H1 (cell line): ENCODE results near the gene ANXA4. TPM values are rescaled to one million over a fixed set of nuclear protein-coding genes. Genes with fewer than 3 reads are reported as not detected.
A peak's percentile ranks its signal among the peaks of the same experiment; 100 is the strongest.

ENCODE experiments used
- CTCF ChIA-PET: fragments of 300-600 bp; sonication (Branson Sonifier 250); formaldehyde crosslinking; loops from one replicate; lab custom pipeline; 2021; ENCODE audit not compliant: partially characterized antibody; lab: Charles Lee
- POLR2A ChIA-PET: fragments of 300-600 bp; sonication (Branson Sonifier 250); formaldehyde crosslinking; loops from one replicate; lab custom pipeline; 2021; ENCODE audit warnings: inconsistent platforms; ENCODE audit not compliant: partially characterized antibody; lab: Charles Lee
- DNase-seq, 2 experiments: peaks; one replicate each; pipeline versions ENCODE4 v3.0.0 to v3.0.0-alpha.2; 2010 to 2022; ENCODE audit warnings: low spot score in 2 of 2, low read depth in 1 of 2, mixed read lengths in 1 of 2
- FAIRE-seq: peaks from 2 replicates; lab custom pipeline; 2011; peaks lifted over from hg19 to GRCh38; lab: Jason Lieb, UNC
- H2AFZ ChIP-seq: 2 replicates; pipeline ENCODE4 v1.8.1; 2012; ENCODE audit warnings: low read length, inconsistent platforms
- H2AK5ac ChIP-seq: 2 replicates; pipeline ENCODE4 v1.6.1; 2013; ENCODE audit warnings: low read depth, low read length
- H2BK120ac ChIP-seq: replicated peaks from 2 replicates; pipeline ENCODE3; 2013; ENCODE audit warnings: low read depth, low read length, inconsistent platforms
- H2BK12ac ChIP-seq: 2 replicates; pipeline ENCODE4 v1.6.1; 2013; ENCODE audit warnings: low read depth, low read length
- H2BK15ac ChIP-seq: 2 replicates; pipeline ENCODE4 v1.6.1; 2013; ENCODE audit warnings: low read length
- H2BK20ac ChIP-seq: 2 replicates; pipeline ENCODE4 v1.6.1; 2013; ENCODE audit warnings: low read length
- H2BK5ac ChIP-seq: 2 replicates; pipeline ENCODE4 v1.6.1; 2013; ENCODE audit warnings: low read depth, low read length
- H3K14ac ChIP-seq: 2 replicates; pipeline ENCODE4 v1.6.1; 2013; ENCODE audit warnings: inconsistent platforms; ENCODE audit not compliant: insufficient read length
- H3K18ac ChIP-seq: 2 replicates; pipeline ENCODE4 v1.6.1; 2013; ENCODE audit warnings: low read length; ENCODE audit errors: extremely low read depth
- H3K23ac ChIP-seq: 2 replicates; pipeline ENCODE4 v1.6.1; 2013; ENCODE audit warnings: inconsistent platforms; ENCODE audit not compliant: insufficient read length
- H3K23me2 ChIP-seq: 2 replicates; pipeline ENCODE4 v1.6.1; 2013; ENCODE audit warnings: low read depth, low read length
- H3K27ac ChIP-seq: 2 replicates; pipeline ENCODE4 v1.6.1; 2011; ENCODE audit warnings: low read depth, low read length, inconsistent platforms
- H3K27me3 ChIP-seq, 4 experiments: replicated peaks in 1 of 4; 1 replicate in 1 of 4; 2 replicates in 3 of 4; pipeline versions ENCODE4 v1.6.1 to v1.8.1; 2011 to 2013; ENCODE audit warnings: low read length in 3 of 4, mild to moderate bottlenecking in 3 of 4, inconsistent platforms in 2 of 4, mixed read lengths in 2 of 4, moderate library complexity in 1 of 4; ENCODE audit not compliant: control insufficient read depth in 3 of 4, insufficient read depth in 3 of 4; ENCODE audit errors: extremely low read depth in 1 of 4
- H3K36me3 ChIP-seq, 4 experiments: 2 replicates each; pipeline versions ENCODE4 v1.6.1 to v1.8.1; 2011 to 2013; ENCODE audit warnings: mild to moderate bottlenecking in 4 of 4, low read length in 3 of 4, moderate library complexity in 2 of 4, control low read depth in 1 of 4, inconsistent platforms in 1 of 4; ENCODE audit not compliant: insufficient read depth in 4 of 4, control insufficient read depth in 2 of 4
- H3K4ac ChIP-seq: replicated peaks from 2 replicates; pipeline ENCODE3; 2013; ENCODE audit warnings: low read length, low read depth, mixed read lengths, inconsistent platforms; ENCODE audit not compliant: insufficient read length
- H3K4me1 ChIP-seq, 4 experiments: replicated peaks in 1 of 4; 1 replicate in 1 of 4; 2 replicates in 3 of 4; pipeline versions ENCODE4 v1.6.1 to v1.8.1; 2011 to 2013; ENCODE audit warnings: low read length in 3 of 4, inconsistent platforms in 2 of 4, mixed read lengths in 1 of 4; ENCODE audit not compliant: insufficient read depth in 4 of 4, control insufficient read depth in 3 of 4
- H3K4me2 ChIP-seq, 2 experiments: 2 replicates each; pipeline versions ENCODE4 v1.6.1 to v1.8.1; 2011 to 2013; ENCODE audit warnings: low read depth in 2 of 2, low read length in 2 of 2, control low read depth in 1 of 2, inconsistent platforms in 1 of 2, mild to moderate bottlenecking in 1 of 2; ENCODE audit not compliant: insufficient read depth in 1 of 2
- H3K4me3 ChIP-seq, 4 experiments: fragments of 200-600, 300-600 bp in 1 of 4; sonication (generic), shearing (Covaris generic), sonication (Bioruptor Twin) in 1 of 4; 2 replicates each; pipeline versions ENCODE4 v1.5.1 to v1.8.1; 2011 to 2016; ENCODE audit warnings: low read length in 4 of 4, low read depth in 3 of 4, control low read depth in 2 of 4, inconsistent platforms in 2 of 4, mild to moderate bottlenecking in 2 of 4, mixed read lengths in 1 of 4, moderate library complexity in 1 of 4; ENCODE audit not compliant: insufficient read depth in 2 of 4; ENCODE audit errors: extremely low read depth in 1 of 4
- H3K56ac ChIP-seq: replicated peaks from 2 replicates; pipeline ENCODE3; 2013; ENCODE audit warnings: low read depth, mild to moderate bottlenecking, mixed read lengths, low read length, inconsistent platforms; ENCODE audit not compliant: insufficient read length
- H3K79me1 ChIP-seq: 2 replicates; pipeline ENCODE4 v1.6.1; 2013; ENCODE audit warnings: low read depth, low read length, control low read depth
- H3K79me2 ChIP-seq, 2 experiments: 2 replicates each; pipeline versions ENCODE4 v1.6.1 to v1.8.1; 2012 to 2013; ENCODE audit warnings: low read length in 2 of 2, mild to moderate bottlenecking in 2 of 2, inconsistent platforms in 1 of 2; ENCODE audit not compliant: insufficient read depth in 2 of 2, control insufficient read depth in 1 of 2
- H3K9ac ChIP-seq, 4 experiments: replicated peaks in 1 of 4; 1 replicate in 1 of 4; 2 replicates in 3 of 4; pipeline versions ENCODE4 v1.6.1 to v1.8.1; 2011 to 2013; ENCODE audit warnings: low read depth in 3 of 4, low read length in 3 of 4, control low read depth in 2 of 4, mild to moderate bottlenecking in 2 of 4, moderate library complexity in 2 of 4, inconsistent platforms in 1 of 4; ENCODE audit errors: extremely low read depth in 1 of 4
- H3K9me3 ChIP-seq, 2 experiments: 2 replicates each; pipeline versions ENCODE4 v1.6.1 to v1.8.1; 2012 to 2013; ENCODE audit warnings: mild to moderate bottlenecking in 2 of 2, moderate library complexity in 2 of 2, control low read depth in 1 of 2, inconsistent platforms in 1 of 2, low read depth in 1 of 2, low read length in 1 of 2, mixed read lengths in 1 of 2; ENCODE audit not compliant: insufficient read depth in 2 of 2
- H4K20me1 ChIP-seq, 2 experiments: replicated peaks in 1 of 2; 2 replicates each; pipeline versions ENCODE3 to v1.8.1; 2011 to 2013; ENCODE audit warnings: inconsistent platforms in 2 of 2, low read length in 2 of 2, mild to moderate bottlenecking in 1 of 2; ENCODE audit not compliant: insufficient read depth in 2 of 2, control insufficient read depth in 1 of 2
- H4K5ac ChIP-seq: 2 replicates; pipeline ENCODE4 v1.6.1; 2013; ENCODE audit warnings: low read length, low read depth, mixed read lengths, inconsistent platforms; ENCODE audit not compliant: insufficient read length
- H4K8ac ChIP-seq: 2 replicates; pipeline ENCODE4 v1.8.0; 2013; ENCODE audit warnings: mild to moderate bottlenecking, moderate library complexity, low read length, inconsistent platforms; ENCODE audit not compliant: insufficient read depth; ENCODE audit errors: extremely low read depth
- H4K91ac ChIP-seq: replicated peaks from 2 replicates; pipeline ENCODE3; 2013; ENCODE audit warnings: low read length, mixed read lengths, inconsistent platforms; ENCODE audit not compliant: insufficient read length
- BRCA1 ChIP-seq: IDR thresholded peaks from 2 replicates; pipeline ENCODE4 v1.6.1; 2012; ENCODE audit warnings: low read depth, low read length, improper control_type of control experiment
- CHD1 ChIP-seq: IDR thresholded peaks from 2 replicates; pipeline ENCODE4 v1.6.1; 2012; ENCODE audit warnings: low read depth, low read length, improper control_type of control experiment
- CREB1 ChIP-seq: IDR thresholded peaks from 2 replicates; pipeline ENCODE4 v1.6.1; 2012; ENCODE audit warnings: inconsistent platforms
- EZH2 ChIP-seq: fragments of 200-600 bp; sonication (generic); IDR thresholded peaks from 2 replicates; pipeline ENCODE4 v1.7.1; 2012; ENCODE audit warnings: low read depth, mild to moderate bottlenecking, moderate library complexity, low read length, inconsistent platforms; ENCODE audit not compliant: severe bottlenecking
- KDM4A ChIP-seq: IDR thresholded peaks from one replicate; pipeline ENCODE4 v1.7.1; 2012; ENCODE audit warnings: low read depth, mild to moderate bottlenecking, moderate library complexity, low read length, inconsistent platforms; ENCODE audit not compliant: severe bottlenecking
- NANOG ChIP-seq: IDR thresholded peaks from 2 replicates; pipeline ENCODE4 v1.6.1; 2011; ENCODE audit warnings: low read length, low read depth, mild to moderate bottlenecking, inconsistent platforms; ENCODE audit not compliant: insufficient read depth, poor library complexity, severe bottlenecking
- RNF2 ChIP-seq: fragments of 200-900, 300-1000 bp; sonication (generic); IDR thresholded peaks from 2 replicates; pipeline ENCODE4 v1.7.1; 2016; ENCODE audit warnings: borderline replicate concordance, low read depth, mild to moderate bottlenecking, antibody characterized with exemption, low read length; ENCODE audit not compliant: poor library complexity, severe bottlenecking; ENCODE audit errors: missing control alignments
- TAF1 ChIP-seq: IDR thresholded peaks from 2 replicates; pipeline ENCODE4 v1.6.1; 2011; ENCODE audit warnings: mild to moderate bottlenecking, low read depth, low read length
- TAF7 ChIP-seq: optimal IDR thresholded peaks from 2 replicates; pipeline ENCODE3; 2011; ENCODE audit warnings: low read depth, mild to moderate bottlenecking, inconsistent platforms, low read length, moderate library complexity, borderline replicate concordance
- TBP ChIP-seq: IDR thresholded peaks from 2 replicates; pipeline ENCODE4 v1.6.1; 2011; ENCODE audit warnings: low read depth, low read length, improper control_type of control experiment
- YY1 ChIP-seq: IDR thresholded peaks from 2 replicates; pipeline ENCODE4 v1.6.1; 2011; ENCODE audit warnings: low read depth, mild to moderate bottlenecking, low read length
- WGBS, 2 experiments: shearing (Covaris generic) in 1 of 2; methylation state at CpG; one replicate each; pipeline versions ENCODE4 v1.1.6 to v1.1.7; 2013 to 2015; ENCODE audit warnings: low lambda C conversion rate in 2 of 2, mixed read lengths in 2 of 2, inconsistent platforms in 1 of 2, low coverage in 1 of 2, missing lambda C conversion rate in 1 of 2; ENCODE audit not compliant: insufficient replicate concordance in 2 of 2, insufficient coverage in 1 of 2, insufficient read length in 1 of 2; ENCODE audit errors: extremely low coverage in 1 of 2, missing lambda C conversion rate in 1 of 2; 5-methylcytosine and 5-hydroxymethylcytosine counted together
- polyA plus RNA-seq, 7 experiments: library from polyadenylated mRNA; depleted of rRNA in 3 of 7; stranded (reverse) in 5 of 7; unstranded in 2 of 7; fragments of >200 nt in 5 of 7; fragments of 200-250 nt in 2 of 7; gene quantifications; 1 replicate in 5 of 7; 2 replicates in 1 of 7; 4 replicates in 1 of 7; pipeline versions ENCODE4 v1.2.1 to v1.2.3, GENCODE V29; 2011 to 2013; ENCODE audit warnings: missing spikeins in 2 of 7, mixed read lengths in 2 of 7
- total RNA-seq: library from RNA; stranded (reverse); fragmentation: NEBNext Ultra II Directional; extraction: Animal tissue kit (Norgen Biotek cat#: 25700); gene quantifications from 2 replicates; pipeline ENCODE4 v1.2.1, GENCODE V29; 2021

ANXA4 gene
- total and polyA plus RNA-seq, 2 of the 8 experiments (the other 6 are each of a cell fraction or from before 2014, with no cell fraction given): 9.4 to 17.6 TPM

DNA sequence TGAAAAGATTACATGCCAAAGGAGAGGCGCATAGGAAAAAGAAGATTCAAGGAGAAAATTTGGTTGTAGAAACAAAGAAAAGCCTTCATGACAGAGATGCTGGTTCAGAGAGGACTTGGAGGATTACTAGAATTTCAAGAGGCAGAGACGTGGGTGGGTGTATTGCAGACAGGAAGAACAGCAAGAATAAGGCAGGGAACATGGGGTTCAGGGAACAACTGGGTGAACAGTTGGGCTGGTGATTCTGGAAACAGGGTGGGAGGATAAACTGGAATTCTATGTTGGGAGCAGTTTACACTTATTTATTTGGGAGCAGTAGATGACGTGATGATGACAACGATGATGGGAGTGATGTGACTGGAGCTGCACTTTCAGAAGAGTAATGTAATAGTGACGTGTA lies 69.1 kb downstream of the ANXA4 start:
- H3K27me3 ChIP-seq: no peaks in the 10 kb centered on the region
- H4K91ac ChIP-seq: no peak overlapping the region
- H4K5ac ChIP-seq: no peak overlapping the region
- ChIA-PET CTCF (interaction anchor here (0.9 to 22.2 kb wide), 6 partner anchors 8 to 214 kb away, joined by 3 to 319 read pairs (median 5); no protein-coding TSS in a partner anchor), POLR2A (no interaction called here)
- H4K20me1 ChIP-seq: peaks cover 0 to 2% of the 10 kb centered on the region in 2 experiments
- H3K4me1 ChIP-seq: peaks cover 0 to 9% (median 0%) of the 10 kb centered on the region in 4 experiments; a peak in 3 of 7 replicates
- H3K79me1 ChIP-seq: no peaks in the 10 kb centered on the region
- no peaks in the 10 kb centered on the region for H3K79me2 ChIP-seq
- H3K18ac ChIP-seq: no peak overlapping the region
- H3K9me3 ChIP-seq: no peaks in the 10 kb centered on the region
- no peak overlapping the region for H3K4ac ChIP-seq
- no peak overlapping the region for H3K4me3 ChIP-seq
- no peak overlapping the region for H3K4me2 ChIP-seq
- H2BK120ac ChIP-seq: no peak overlapping the region
- H2BK20ac ChIP-seq: no peak overlapping the region
- FAIRE-seq (no peak), DNase-seq (peak in 1 of 2 experiments; percentile 7)
- no peak overlapping the region for H4K8ac ChIP-seq
- no peak overlapping the region for H2BK12ac ChIP-seq
- TF ChIP-seq CHD1 (no peak), EZH2 (no peak), RNF2 (no peak), TAF1 (no peak), TAF7 (no peak), BRCA1 (no peak), NANOG (no peak), YY1 (no peak), CREB1 (no peak), TBP (no peak), KDM4A (no peak)
- H3K23ac ChIP-seq: no peak overlapping the region
- H2AFZ ChIP-seq: no peak overlapping the region
- no peak overlapping the region for H3K14ac ChIP-seq
- no peak overlapping the region for H3K9ac ChIP-seq
- H3K23me2 ChIP-seq: no peaks in the 10 kb centered on the region
- no peak overlapping the region for H3K27ac ChIP-seq
- H2AK5ac ChIP-seq: no peak overlapping the region
- H2BK15ac ChIP-seq: no peak overlapping the region
- no peaks in the 10 kb centered on the region for H3K36me3 ChIP-seq
- WGBS, 2 experiments: 95% methylated on average over 5 of the region's 5 CpGs; no CpG with 5 or more reads in 1 of the 2 experiments
- H3K56ac ChIP-seq: no peak overlapping the region
- H2BK5ac ChIP-seq: no peak overlapping the region
